HepG2 (cell line): ENCODE data around the gene MYL6B. TPM values are rescaled to one million over a fixed set of nuclear protein-coding genes. Genes with fewer than 3 reads are reported as not detected.

ENCODE experiments used
- CREM ChIP-seq, 2 experiments: sonication (generic) in 1 of 2; formaldehyde crosslinking in 1 of 2; IDR thresholded peaks; 2 replicates each; pipeline versions ENCODE4 v1.4.0 to v1.6.1; 2016 to 2020; ENCODE audit warnings: antibody characterized with exemption in 1 of 2, mild to moderate bottlenecking in 1 of 2, missing genetic modification reagents in 1 of 2
- DMTF1 ChIP-seq: sonication (generic); formaldehyde crosslinking; IDR thresholded peaks from 2 replicates; pipeline ENCODE4 v1.4.0; 2020; ENCODE audit warnings: mild to moderate bottlenecking, missing genetic modification reagents
- FOXJ3 ChIP-seq: sonication (generic); formaldehyde crosslinking; IDR thresholded peaks from 2 replicates; pipeline ENCODE4 v1.4.0; 2020; ENCODE audit warnings: missing genetic modification reagents, mild to moderate bottlenecking, borderline replicate concordance
- HOXA5 ChIP-seq: sonication (generic); formaldehyde crosslinking; IDR thresholded peaks from 2 replicates; pipeline ENCODE4 v1.4.0; 2020; ENCODE audit warnings: missing genetic modification reagents
- JDP2 ChIP-seq: sonication (generic); formaldehyde crosslinking; IDR thresholded peaks from 2 replicates; pipeline ENCODE4 v1.8.1; 2022; ENCODE audit warnings: missing genetic modification reagents, borderline replicate concordance
- MIER3 ChIP-seq: IDR thresholded peaks from 2 replicates; pipeline ENCODE4 v1.6.1; 2016; ENCODE audit warnings: missing compliant biosample characterization, borderline replicate concordance
- MIXL1 ChIP-seq: IDR thresholded peaks from 2 replicates; pipeline ENCODE4 v1.6.1; 2016
- MLX ChIP-seq: IDR thresholded peaks from 2 replicates; pipeline ENCODE4 v1.6.1; 2016
- MXD4 ChIP-seq: IDR thresholded peaks from 2 replicates; pipeline ENCODE4 v1.6.1; 2016; ENCODE audit warnings: mild to moderate bottlenecking, missing biosample characterization, missing genetic modification reagents
- ONECUT2 ChIP-seq: sonication (generic); formaldehyde crosslinking; IDR thresholded peaks from 2 replicates; pipeline ENCODE4 v1.4.0; 2020; ENCODE audit warnings: missing genetic modification reagents
- PHB2 ChIP-seq: fragments of 450-650 bp; IDR thresholded peaks from 2 replicates; pipeline ENCODE4 v1.6.1; 2018; ENCODE audit not compliant: partially characterized antibody
- RAD21 ChIP-seq: fragments of 450-650 bp; formaldehyde crosslinking; IDR thresholded peaks from 2 replicates; pipeline ENCODE4 v1.5.0; 2020; ENCODE audit warnings: mild to moderate bottlenecking
- REL ChIP-seq: sonication (generic); formaldehyde crosslinking; conservative IDR thresholded peaks from 2 replicates; pipeline ENCODE4 v1.8.0; 2022; ENCODE audit warnings: mild to moderate bottlenecking, missing genetic modification reagents, moderate library complexity
- SALL1 ChIP-seq: sonication (generic); formaldehyde crosslinking; IDR thresholded peaks from 2 replicates; pipeline ENCODE4 v1.8.0; 2022; ENCODE audit warnings: mild to moderate bottlenecking, missing genetic modification reagents
- SP140L ChIP-seq: sonication (generic); formaldehyde crosslinking; IDR thresholded peaks from 2 replicates; pipeline ENCODE4 v1.4.0; 2020; ENCODE audit warnings: missing genetic modification reagents, borderline replicate concordance
- SP5 ChIP-seq: IDR thresholded peaks from 2 replicates; pipeline ENCODE4 v1.6.1; 2016; ENCODE audit warnings: low read depth, borderline replicate concordance
- TFDP1 ChIP-seq: IDR thresholded peaks from 2 replicates; pipeline ENCODE4 v1.6.1; 2016; ENCODE audit warnings: missing compliant biosample characterization, missing genetic modification reagents, borderline replicate concordance
- TRAFD1 ChIP-seq: sonication (generic); formaldehyde crosslinking; IDR thresholded peaks from 2 replicates; pipeline ENCODE4 v1.5.1; 2020; ENCODE audit warnings: missing genetic modification reagents, mild to moderate bottlenecking, borderline replicate concordance
- TRIM22 ChIP-seq: fragments of 450-650 bp; IDR thresholded peaks from 2 replicates; pipeline ENCODE4 v1.6.1; 2017
- ZC3H4 ChIP-seq: sonication (generic); formaldehyde crosslinking; IDR thresholded peaks from 2 replicates; pipeline ENCODE4 v1.4.0; 2020; ENCODE audit warnings: missing genetic modification reagents, borderline replicate concordance
- ZNF12 ChIP-seq: sonication (generic); formaldehyde crosslinking; IDR thresholded peaks from 2 replicates; pipeline ENCODE4 v1.5.0; 2020; ENCODE audit warnings: missing genetic modification reagents
- ZNF292 ChIP-seq: sonication (generic); formaldehyde crosslinking; IDR thresholded peaks from 2 replicates; pipeline ENCODE4 v1.8.1; 2022; ENCODE audit warnings: mild to moderate bottlenecking, low read depth, missing genetic modification reagents, borderline replicate concordance
- ZNF709 ChIP-seq: sonication (generic); formaldehyde crosslinking; IDR thresholded peaks from 2 replicates; pipeline ENCODE4 v1.5.0; 2020; ENCODE audit warnings: mild to moderate bottlenecking, missing genetic modification reagents
- ZNF713 ChIP-seq: sonication (generic); formaldehyde crosslinking; IDR thresholded peaks from 2 replicates; pipeline ENCODE4 v1.4.0; 2020; ENCODE audit warnings: mild to moderate bottlenecking, missing genetic modification reagents
- polyA plus RNA-seq, 8 experiments: library from polyadenylated mRNA; depleted of rRNA in 3 of 8; stranded (reverse) in 7 of 8; unstranded in 1 of 8; fragments of >200 nt; fragmentation: Illumina TruSeq in 4 of 8; extraction: Trizol in 4 of 8; gene quantifications; 2 replicates each; pipeline versions ENCODE4 v1.2.1 to v1.2.3, GENCODE V29; 2011 to 2016; ENCODE audit warnings: low read depth in 4 of 8, missing spikeins in 1 of 8, mixed read lengths in 1 of 8; ENCODE audit not compliant: insufficient read depth in 1 of 8
- total RNA-seq, 5 experiments: library from RNA; depleted of rRNA; stranded (reverse); fragments of >200 nt; fragmentation: Illumina TruSeq; extraction: Trizol; gene quantifications; 2 replicates each; pipeline ENCODE4 v1.2.3, GENCODE V29; 2016; ENCODE audit warnings: low read depth in 1 of 5

Gene MYL6B
- total and polyA plus RNA-seq, 2 of the 13 experiments (the other 11 are each of a cell fraction or from before 2014, with no cell fraction given), result 75.7 to 88.7 TPM

GRCh38 chr12:56119361-56119796, 33.0 kb upstream of the MYL6B start (continued):
- TF ChIP-seq DMTF1 (CRISPR knock-in tag) (no peak), ZC3H4 (CRISPR knock-in tag) (no peak), ONECUT2 (CRISPR knock-in tag) (no peak), RAD21 (CRISPR knock-in tag) (peak; percentile 80), MXD4 (CRISPR knock-in tag) (peak; percentile 78; the same call in 1 of the 2 replicates), TFDP1 (CRISPR knock-in tag) (peak; percentile 48; the same call in 1 of the 2 replicates), SP5 (CRISPR knock-in tag) (peak; percentile 25; the same call in 1 of the 2 replicates), PHB2 (no peak), SALL1 (CRISPR knock-in tag) (0 out of 2 replicates have a peak, but pooled peaks have one; percentile 25), HOXA5 (CRISPR knock-in tag) (0 out of 2 replicates have a peak, but pooled peaks have one; percentile 58), ZNF709 (no peak), MIXL1 (no peak), ZNF292 (CRISPR knock-in tag) (no peak), JDP2 (CRISPR knock-in tag) (no peak), MIER3 (CRISPR knock-in tag) (peak; percentile 48; the same call in 1 of the 2 replicates), TRIM22 (no peak), CREM (IDR thresholded peaks at IDR 0.05) (peak; percentile 30; the same call in 1 of the 2 replicates), CREM (CRISPR knock-in tag; IDR thresholded peaks at IDR 0.05) (no peak), SP140L (CRISPR knock-in tag) (no peak), REL (CRISPR knock-in tag) (no peak), FOXJ3 (CRISPR knock-in tag) (no peak), ZNF713 (no peak), MLX (CRISPR knock-in tag) (0 out of 2 replicates have a peak, but pooled peaks have one; percentile 36), TRAFD1 (no peak), ZNF12 (CRISPR knock-in tag) (0 out of 2 replicates have a peak, but pooled peaks have one; percentile 58)
